ENCODE results near the gene RASSF5. TPM values are rescaled to one million over a fixed set of nuclear protein-coding genes. Genes with fewer than 3 reads are reported as not detected.

Gene RASSF5
- total and polyA plus RNA-seq, 2 of the 13 experiments (the other 11 are each of a cell fraction or from before 2014, with no cell fraction given), result 0.18 to 0.40 TPM

- TF ChIP-seq ZBTB4 (CRISPR knock-in tag; IDR thresholded peaks at IDR 0.05; ENCODE audit: borderline replicate concordance) (peak; percentile 87; the same call in 1 of the 2 replicates), ZNF652 (CRISPR knock-in tag; IDR thresholded peaks at IDR 0.05; ENCODE audit: borderline replicate concordance, low read depth) (no peak), TP53 (CRISPR knock-in tag; conservative IDR thresholded peaks at IDR 0.05) (no peak), BRCA1 (CRISPR knock-in tag; IDR thresholded peaks at IDR 0.05) (no peak), ZFP62 (CRISPR knock-in tag; IDR thresholded peaks at IDR 0.05) (no peak), NFATC3 (CRISPR knock-in tag; IDR thresholded peaks at IDR 0.05) (0 out of 2 replicates have a peak, but pooled peaks have one; percentile 51), CC2D1A (CRISPR knock-in tag; IDR thresholded peaks at IDR 0.05) (no peak), SYNCRIP (IDR thresholded peaks at IDR 0.05; ENCODE audit: insufficient read depth, low read depth, low read length) (no peak), FOXJ3 (CRISPR knock-in tag; IDR thresholded peaks at IDR 0.05; ENCODE audit: borderline replicate concordance) (no peak), ZNF335 (CRISPR knock-in tag; IDR thresholded peaks at IDR 0.05) (no peak), ZNF891 (CRISPR knock-in tag; IDR thresholded peaks at IDR 0.05) (peak; percentile 74), ATAD3A (CRISPR knock-in tag; IDR thresholded peaks at IDR 0.05) (no peak), ZNF598 (CRISPR knock-in tag; IDR thresholded peaks at IDR 0.05; ENCODE audit: borderline replicate concordance) (peak; percentile 22; the same call in 1 of the 2 replicates), FOXA1 (IDR thresholded peaks at IDR 0.05) (no peak), FOXA1 (CRISPR knock-in tag; IDR thresholded peaks at IDR 0.05) (no peak), FOXK1 (CRISPR knock-in tag; IDR thresholded peaks at IDR 0.05; ENCODE audit: borderline replicate concordance, low read depth) (no peak), PPARG (CRISPR knock-in tag; conservative IDR thresholded peaks at IDR 0.05) (0 out of 2 replicates have a peak, but pooled peaks have one; percentile 34), KLF6 (CRISPR knock-in tag; IDR thresholded peaks at IDR 0.05) (peak; percentile 81; the same call in 1 of the 2 replicates), KMT2A (CRISPR knock-in tag; IDR thresholded peaks at IDR 0.05) (peak; percentile 35; the same call in 1 of the 2 replicates), PRDM4 (CRISPR knock-in tag; IDR thresholded peaks at IDR 0.05; ENCODE audit: borderline replicate concordance) (no peak), KDM2A (CRISPR knock-in tag; IDR thresholded peaks at IDR 0.05; ENCODE audit: borderline replicate concordance, low read depth) (peak; percentile 86), MXD1 (CRISPR knock-in tag; IDR thresholded peaks at IDR 0.05) (peak; percentile 92), SOX6 (IDR thresholded peaks at IDR 0.05) (no peak), SOX6 (CRISPR knock-in tag; IDR thresholded peaks at IDR 0.05) (peak; percentile 54), ZNF383 (CRISPR knock-in tag; IDR thresholded peaks at IDR 0.05; ENCODE audit: borderline replicate concordance) (0 out of 2 replicates have a peak, but pooled peaks have one; percentile 55)
Measured at GRCh38 chr1:206635080-206635977, 128.0 kb downstream of the RASSF5 start, which contains the start of gene DYRK3 (continued).
